ENCODE data around the gene EML1.

- TF ChIP-seq, protein P1, sequence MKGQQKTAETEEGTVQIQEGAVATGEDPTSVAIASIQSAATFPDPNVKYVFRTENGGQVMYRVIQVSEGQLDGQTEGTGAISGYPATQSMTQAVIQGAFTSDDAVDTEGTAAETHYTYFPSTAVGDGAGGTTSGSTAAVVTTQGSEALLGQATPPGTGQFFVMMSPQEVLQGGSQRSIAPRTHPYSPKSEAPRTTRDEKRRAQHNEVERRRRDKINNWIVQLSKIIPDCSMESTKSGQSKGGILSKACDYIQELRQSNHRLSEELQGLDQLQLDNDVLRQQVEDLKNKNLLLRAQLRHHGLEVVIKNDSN (CRISPR knock-in tag; IDR thresholded peaks at IDR 0.05) = no peak
- TF ChIP-seq, protein P2, sequence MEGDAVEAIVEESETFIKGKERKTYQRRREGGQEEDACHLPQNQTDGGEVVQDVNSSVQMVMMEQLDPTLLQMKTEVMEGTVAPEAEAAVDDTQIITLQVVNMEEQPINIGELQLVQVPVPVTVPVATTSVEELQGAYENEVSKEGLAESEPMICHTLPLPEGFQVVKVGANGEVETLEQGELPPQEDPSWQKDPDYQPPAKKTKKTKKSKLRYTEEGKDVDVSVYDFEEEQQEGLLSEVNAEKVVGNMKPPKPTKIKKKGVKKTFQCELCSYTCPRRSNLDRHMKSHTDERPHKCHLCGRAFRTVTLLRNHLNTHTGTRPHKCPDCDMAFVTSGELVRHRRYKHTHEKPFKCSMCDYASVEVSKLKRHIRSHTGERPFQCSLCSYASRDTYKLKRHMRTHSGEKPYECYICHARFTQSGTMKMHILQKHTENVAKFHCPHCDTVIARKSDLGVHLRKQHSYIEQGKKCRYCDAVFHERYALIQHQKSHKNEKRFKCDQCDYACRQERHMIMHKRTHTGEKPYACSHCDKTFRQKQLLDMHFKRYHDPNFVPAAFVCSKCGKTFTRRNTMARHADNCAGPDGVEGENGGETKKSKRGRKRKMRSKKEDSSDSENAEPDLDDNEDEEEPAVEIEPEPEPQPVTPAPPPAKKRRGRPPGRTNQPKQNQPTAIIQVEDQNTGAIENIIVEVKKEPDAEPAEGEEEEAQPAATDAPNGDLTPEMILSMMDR (IDR thresholded peaks at IDR 0.05) = no peak
- no peak for TF ChIP-seq CREB1 (CRISPR knock-in tag; IDR thresholded peaks at IDR 0.05)
- TF ChIP-seq CBFB (CRISPR knock-in tag; IDR thresholded peaks at IDR 0.05; ENCODE audit: low read depth) = no peak
Measured at GRCh38 chr14:99855271-99855670, 62.1 kb downstream of the EML1 start.

All from WTC11 (cell line).